LNCAP (cell line): ENCODE results near the gene STUM.

ENCODE experiments used
- CTCF ChIP-seq: fragments of 450-650 bp; IDR thresholded peaks from 2 replicates; pipeline ENCODE4 v1.5.1; 2017; ENCODE audit warnings: mild to moderate bottlenecking

STUM gene

GRCh38 chr1:226549937-226550671, 1.5 kb downstream of the STUM start:
- no peak; the same call in 1 of the 2 replicates for TF ChIP-seq CTCF

- 0 out of 2 replicates have a peak, but pooled peaks have one; percentile 32 for TF ChIP-seq CTCF
Observed at GRCh38 chr1:226550672-226551041, 2.1 kb downstream of the STUM start.

- no peak for TF ChIP-seq CTCF
Observed at GRCh38 chr1:226551299-226551698, 2.7 kb downstream of the STUM start.

GRCh38 chr1:226552061-226552460, 3.5 kb downstream of the STUM start:
- no peak for TF ChIP-seq CTCF

GRCh38 chr1:226553266-226553923, 4.8 kb downstream of the STUM start:
- no peak for TF ChIP-seq CTCF

- TF ChIP-seq CTCF = no peak
Observed at GRCh38 chr1:226553924-226554282, 5.3 kb downstream of the STUM start.

- no peak for TF ChIP-seq CTCF
Observed at GRCh38 chr1:226555092-226555491, 6.5 kb downstream of the STUM start.
